Transverse colon (tissue), 4 donors: ENCODE measurements around the gene LIPE. TPM values are rescaled to one million over a fixed set of nuclear protein-coding genes. Genes with fewer than 3 reads are reported as not detected.

Experiments
- DNase-seq: peaks from one replicate; pipeline ENCODE4 v3.0.0-alpha.2; 2019
- H3K27ac ChIP-seq, 4 donors: fragments of 200-600 bp; sonication (generic); 2 replicates each; pipeline ENCODE4 v1.5.1; 2016 to 2018; ENCODE audit warnings: inconsistent platforms in 4 of 4
- H3K27me3 ChIP-seq: fragments of 200-600 bp; sonication (generic); 2 replicates; pipeline ENCODE4 v1.5.1; 2017; ENCODE audit warnings: inconsistent platforms
- H3K36me3 ChIP-seq, 4 donors: fragments of 200-600 bp; sonication (generic); 2 replicates each; pipeline ENCODE4 v1.5.1; 2017 to 2019; ENCODE audit warnings: inconsistent platforms in 4 of 4
- H3K4me1 ChIP-seq, 4 donors: fragments of 200-600 bp; sonication (generic); 2 replicates each; pipeline ENCODE4 v1.5.1; 2017 to 2020; ENCODE audit warnings: inconsistent platforms in 4 of 4
- H3K4me3 ChIP-seq, 4 donors: fragments of 200-600 bp; sonication (generic); 1 replicate in 1 of 4; 2 replicates in 3 of 4; pipeline versions ENCODE4 v1.5.1 to v1.6.1; 2017 to 2019; ENCODE audit warnings: inconsistent platforms in 4 of 4
- H3K9me3 ChIP-seq, 2 donors: fragments of 200-600 bp; sonication (generic); 2 replicates each; pipeline ENCODE4 v1.5.1; 2017 to 2019; ENCODE audit warnings: inconsistent platforms in 2 of 2
- EP300 ChIP-seq: sonication (generic); formaldehyde crosslinking; IDR thresholded peaks from one replicate; pipeline ENCODE4 v1.6.1; 2017; ENCODE audit warnings: antibody characterized with exemption, low read depth
- POLR2A ChIP-seq: fragments of 450-650 bp; IDR thresholded peaks from one replicate; pipeline ENCODE4 v1.6.1; 2016; ENCODE audit warnings: antibody characterized with exemption, mild to moderate bottlenecking, moderate library complexity
- POLR2AphosphoS5 ChIP-seq, 3 donors: sonication (generic); formaldehyde crosslinking; IDR thresholded peaks; one replicate each; pipeline ENCODE4 v1.6.1; 2016; ENCODE audit warnings: antibody characterized with exemption in 3 of 3
- WGBS, 2 donors: methylation state at CpG; one replicate each; pipeline ENCODE4 v1.1.5; 2018; ENCODE audit warnings: low coverage in 1 of 2; 5-methylcytosine and 5-hydroxymethylcytosine counted together
- in situ Hi-C, 4 donors: fragments of 200-750 bp; cut with MboI; loops; one replicate each; pipeline versions ENCODE4 v1.15.0 to v1.15.1; 2017; ENCODE audit warnings: low sequenced_read_pairs in 3 of 4, low pct_ligation_motif_present in 1 of 4, low pct_unique_long_range_greater_than_20kb in 1 of 4
- intact Hi-C: fragments of 100-400 bp; cut with DNase I; formaldehyde crosslinking; loops from one replicate; pipeline ENCODE4 v1.15.1; 2023; ENCODE audit warnings: low total_unique reads
- total RNA-seq, 4 donors: library from RNA; depleted of rRNA; stranded (reverse); fragments of >200 nt; gene quantifications; one replicate each; pipeline ENCODE4 v1.1.0, GENCODE V29; 2016
- TF ChIP-seq, protein P1 (sequence below), 5 experiments: fragments of 200-600 bp in 3 of 5; fragments of 450-650 bp in 2 of 5; sonication (generic) in 3 of 5; IDR thresholded peaks; 1 replicate in 2 of 5; 2 replicates in 3 of 5; pipeline ENCODE4 v1.5.1; 2016 to 2017; ENCODE audit warnings: antibody characterized with exemption in 5 of 5, inconsistent platforms in 3 of 5, mild to moderate bottlenecking in 2 of 5, moderate library complexity in 1 of 5

Gene LIPE
- total RNA-seq, 4 donors from 2014 or later = 7.1 to 60.2 (median 25.9) TPM

DNA sequence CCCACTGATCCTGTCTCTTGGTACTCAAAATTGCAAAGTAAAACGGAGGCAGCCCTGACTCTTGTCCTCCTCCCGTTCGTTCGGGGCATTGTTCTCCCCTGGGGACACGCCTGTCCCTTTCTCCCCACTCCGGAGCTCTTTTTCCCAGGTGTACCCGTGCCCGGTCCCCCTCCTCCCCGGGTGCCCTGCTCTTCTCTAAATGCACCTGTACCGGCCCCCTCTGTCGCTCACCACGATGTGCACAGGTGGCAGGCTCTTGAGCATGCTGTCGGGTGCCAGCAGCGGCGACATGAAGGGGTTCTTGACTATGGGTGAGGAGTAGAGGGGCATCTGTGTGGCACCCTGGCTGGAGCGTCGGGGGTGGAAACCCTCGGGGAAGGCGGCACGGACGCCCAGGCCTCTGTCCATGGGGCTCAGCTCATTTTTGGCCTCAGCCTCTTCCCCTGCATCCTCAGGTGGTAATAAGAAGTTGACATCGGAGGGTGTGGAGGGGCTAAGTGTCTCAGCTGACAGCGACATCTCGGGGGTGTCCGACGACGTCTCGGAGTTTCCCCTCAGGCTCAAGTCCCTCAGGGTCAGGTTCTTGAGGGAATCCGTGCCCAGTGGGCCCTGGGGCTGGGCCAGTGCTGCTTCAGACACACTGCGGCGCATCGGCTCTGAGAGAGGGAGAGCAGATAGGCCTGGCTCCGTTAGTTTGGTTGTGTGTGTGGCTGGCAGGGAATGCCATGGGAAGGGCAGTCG, 24.6 kb downstream of the LIPE start:
- no peaks in the 10 kb centered on the region for H3K36me3 ChIP-seq
- in situ Hi-C loops (no loop called here), intact Hi-C loops (no loop called here)
- H3K4me3 ChIP-seq = peak overlapping the region in 1 of 4 donors; percentile 61
- H3K27ac ChIP-seq = no peak overlapping the region
- H3K4me1 ChIP-seq = peaks cover 11 to 22% (median 17%) of the 10 kb centered on the region in 4 donors
- H3K9me3 ChIP-seq = no peaks in the 10 kb centered on the region
- H3K27me3 ChIP-seq = no peaks in the 10 kb centered on the region
- no peak for TF ChIP-seq POLR2A
- no peak for TF ChIP-seq POLR2AphosphoS5 (IDR thresholded peaks at IDR 0.05)
- TF ChIP-seq, protein P1, sequence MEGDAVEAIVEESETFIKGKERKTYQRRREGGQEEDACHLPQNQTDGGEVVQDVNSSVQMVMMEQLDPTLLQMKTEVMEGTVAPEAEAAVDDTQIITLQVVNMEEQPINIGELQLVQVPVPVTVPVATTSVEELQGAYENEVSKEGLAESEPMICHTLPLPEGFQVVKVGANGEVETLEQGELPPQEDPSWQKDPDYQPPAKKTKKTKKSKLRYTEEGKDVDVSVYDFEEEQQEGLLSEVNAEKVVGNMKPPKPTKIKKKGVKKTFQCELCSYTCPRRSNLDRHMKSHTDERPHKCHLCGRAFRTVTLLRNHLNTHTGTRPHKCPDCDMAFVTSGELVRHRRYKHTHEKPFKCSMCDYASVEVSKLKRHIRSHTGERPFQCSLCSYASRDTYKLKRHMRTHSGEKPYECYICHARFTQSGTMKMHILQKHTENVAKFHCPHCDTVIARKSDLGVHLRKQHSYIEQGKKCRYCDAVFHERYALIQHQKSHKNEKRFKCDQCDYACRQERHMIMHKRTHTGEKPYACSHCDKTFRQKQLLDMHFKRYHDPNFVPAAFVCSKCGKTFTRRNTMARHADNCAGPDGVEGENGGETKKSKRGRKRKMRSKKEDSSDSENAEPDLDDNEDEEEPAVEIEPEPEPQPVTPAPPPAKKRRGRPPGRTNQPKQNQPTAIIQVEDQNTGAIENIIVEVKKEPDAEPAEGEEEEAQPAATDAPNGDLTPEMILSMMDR (IDR thresholded peaks at IDR 0.05) = no peak
- TF ChIP-seq EP300 = no peak
- WGBS, 2 donors = 77% methylated on average over 33 of the region's 34 CpGs; no CpG with 5 or more reads in 1 of the 2 donors
- no peak for DNase-seq

DNA sequence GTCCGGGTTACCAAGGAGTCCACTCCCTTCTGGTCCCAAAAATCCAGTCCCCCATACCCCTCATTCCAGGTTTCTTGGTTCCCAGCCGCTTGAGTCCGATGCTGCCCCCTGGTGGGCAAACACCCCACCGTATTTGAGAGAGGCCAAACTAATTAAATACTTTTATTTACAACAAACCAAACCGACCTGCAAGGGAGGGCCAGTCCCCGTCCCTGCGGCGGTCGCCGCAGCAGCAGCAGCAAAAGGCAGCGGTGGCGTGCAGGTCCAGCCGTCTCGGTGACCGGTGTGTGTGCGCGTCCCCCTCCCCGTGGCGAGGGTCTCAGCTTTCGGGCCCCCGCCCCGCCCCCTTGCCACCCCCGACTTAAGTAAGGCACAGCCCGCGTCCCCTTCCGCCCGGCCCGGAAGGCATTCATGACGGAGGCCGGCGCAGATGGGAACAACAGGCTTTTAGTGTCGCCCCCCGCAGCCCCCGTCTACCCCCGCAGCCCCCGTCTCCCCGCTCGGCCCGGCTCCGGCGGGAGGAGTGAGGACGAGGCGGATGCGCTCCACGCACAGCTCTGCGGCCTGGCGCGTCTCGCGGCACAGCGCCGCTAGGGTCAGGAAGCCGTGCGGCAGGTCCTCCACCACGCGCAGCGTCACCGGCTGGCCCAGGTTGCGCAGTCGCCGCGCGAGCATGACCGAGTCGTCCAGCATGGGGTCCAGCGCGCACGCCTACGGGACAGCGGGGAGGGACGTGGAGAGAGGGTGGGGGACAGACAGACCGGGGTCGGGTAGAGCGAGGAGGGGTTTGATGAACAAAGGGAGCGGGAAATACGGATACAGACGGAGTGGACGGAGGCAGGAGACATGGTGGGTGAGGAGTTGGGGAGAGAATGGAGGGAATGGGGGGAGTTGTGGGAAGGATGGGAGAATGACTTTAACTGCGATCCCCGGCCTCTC, 25.6 kb downstream of the LIPE start:
- 3% methylated on average over 9 to 55 of the region's 80 CpGs for WGBS, 2 donors
- intact Hi-C loops = no loop called here
- Histone ChIP-seq H3K4me3 (peak overlapping the region; percentile 38 to 61 (median 50)), H3K36me3 (no peaks in the 10 kb centered on the region), H3K9me3 (no peaks in the 10 kb centered on the region), H3K27me3 (no peaks in the 10 kb centered on the region), H3K4me1 (peaks cover 13 to 26% (median 23%) of the 10 kb centered on the region in 4 donors), H3K27ac (peak overlapping the region; percentile 21 to 43 (median 42))
- in situ Hi-C loops = no loop called here
- peak; percentile 83 for DNase-seq
- TF ChIP-seq, protein P1 (IDR thresholded peaks at IDR 0.05) = peak; percentile 71 to 89 (median 83)
- TF ChIP-seq POLR2AphosphoS5 (IDR thresholded peaks at IDR 0.05) (peak in 2 of 3 donors; percentile 16 to 32), POLR2A (no peak)

DNA sequence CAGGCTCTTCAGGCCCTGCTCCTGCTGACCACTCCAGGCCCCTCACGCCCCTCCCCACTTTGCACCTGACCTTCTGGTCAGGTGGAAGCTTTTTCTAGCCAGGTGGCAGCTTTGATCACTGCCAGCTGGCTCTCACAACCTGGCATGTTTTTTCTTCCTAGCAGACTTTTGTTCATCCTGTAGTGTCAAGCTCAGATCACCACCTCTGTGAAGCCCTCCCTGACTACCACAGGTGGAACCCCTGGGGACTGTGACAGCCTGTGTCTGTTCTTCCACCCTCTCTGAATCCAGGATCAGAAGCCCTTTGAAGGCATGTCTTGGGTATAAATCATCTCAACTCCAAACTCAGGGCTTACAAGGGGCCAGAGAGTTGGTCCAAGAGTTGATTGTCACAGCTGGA, 26.8 kb downstream of the LIPE start:
- DNase-seq = no peak
- no peaks in the 10 kb centered on the region for H3K36me3 ChIP-seq
- H3K4me1 ChIP-seq = peaks cover 13 to 34% (median 28%) of the 10 kb centered on the region in 4 donors
- 91% methylated on average over 1 of the region's 1 CpG; no CpG with 5 or more reads in 1 of the 2 donors for WGBS, 2 donors
- TF ChIP-seq, protein P1 (IDR thresholded peaks at IDR 0.05) = no peak
- TF ChIP-seq EP300 = no peak
- no peak for TF ChIP-seq POLR2AphosphoS5 (IDR thresholded peaks at IDR 0.05)
- no peak for TF ChIP-seq POLR2A
- no peak overlapping the region for H3K27ac ChIP-seq
- H3K9me3 ChIP-seq = no peaks in the 10 kb centered on the region
- H3K27me3 ChIP-seq = no peaks in the 10 kb centered on the region
- in situ Hi-C loops (no loop called here), intact Hi-C loops (no loop called here)
- H3K4me3 ChIP-seq = no peak overlapping the region
